Activated T-cell treated with anti-CD3 and anti-CD28 coated beads, Interleukin-2, amount 50 U/mL, for 72 hours (primary cell): Measurements from ENCODE around the gene FGF21. TPM values are rescaled to one million over a fixed set of nuclear protein-coding genes. Genes with fewer than 3 reads are reported as not detected.
"Not testable (repeated sequence)": the region's sequence is repeated elsewhere in the genome, so short reads cannot be mapped to it uniquely, and the experiment has no call there.

Experiments used
- ATAC-seq, 2 donors: fragments of 150-1000 bp; cut with Tn5 transposase; replicated peaks in 1 of 2; 2 replicates each; pipeline ENCODE4 v1.10.0; 2021; ENCODE audit warnings: moderate library complexity in 2 of 2, mild to moderate bottlenecking in 1 of 2
- DNase-seq, 2 donors: peaks; one replicate each; pipeline ENCODE4 v3.0.0; 2021 to 2022; ENCODE audit warnings: mixed read lengths in 1 of 2
- H3K27ac Mint-ChIP-seq: one replicate; pipeline ENCODE4 v1.8.0; 2022; ENCODE audit warnings: mild to moderate bottlenecking, moderate library complexity, mixed read lengths
- H3K27me3 Mint-ChIP-seq: one replicate; pipeline ENCODE4 v1.8.0; 2022; ENCODE audit warnings: low read depth, mixed read lengths
- H3K36me3 Mint-ChIP-seq, 2 donors: one replicate each; pipeline ENCODE4 v1.8.0; 2022; ENCODE audit warnings: mixed read lengths in 2 of 2, mild to moderate bottlenecking in 1 of 2; ENCODE audit not compliant: insufficient read depth in 2 of 2
- H3K4me1 Mint-ChIP-seq: one replicate; pipeline ENCODE4 v1.8.0; 2022; ENCODE audit warnings: low read depth, mixed read lengths
- H3K4me3 Mint-ChIP-seq, 2 donors: one replicate each; pipeline ENCODE4 v1.8.0; 2022; ENCODE audit warnings: mild to moderate bottlenecking in 2 of 2, mixed read lengths in 2 of 2, moderate library complexity in 2 of 2
- H3K9me3 Mint-ChIP-seq, 2 donors: one replicate each; pipeline ENCODE4 v1.8.0; 2022; ENCODE audit warnings: mixed read lengths in 2 of 2
- total RNA-seq, 2 donors: library from RNA; stranded (reverse); gene quantifications; one replicate each; pipeline ENCODE4 v1.2.3, GENCODE V29; 2022

FGF21 gene
- total RNA-seq, 2 donors from 2014 or later = not detected

GRCh38 chr19:48750771-48751504, 4.4 kb upstream of the FGF21 start:
- peak overlapping the region; percentile 19 to 60 for H3K4me3 Mint-ChIP-seq
- no peak overlapping the region for H3K27ac Mint-ChIP-seq
- ATAC-seq (no peak), DNase-seq (no peak)
- H3K27me3 Mint-ChIP-seq = peaks cover 35% of the 10 kb centered on the region
- no peaks in the 10 kb centered on the region for H3K9me3 Mint-ChIP-seq
- peaks cover 32% of the 10 kb centered on the region for H3K4me1 Mint-ChIP-seq
- peaks cover 0 to 2% of the 10 kb centered on the region in 2 donors for H3K36me3 Mint-ChIP-seq

- DNase-seq = no peak
- H3K4me3 Mint-ChIP-seq = peak overlapping the region; percentile 78 to 87
- H3K36me3 Mint-ChIP-seq = no peaks in the 10 kb centered on the region
- no peaks in the 10 kb centered on the region for H3K9me3 Mint-ChIP-seq
- peaks cover 23% of the 10 kb centered on the region for H3K4me1 Mint-ChIP-seq
- H3K27me3 Mint-ChIP-seq = peaks cover 29% of the 10 kb centered on the region
- ATAC-seq = no peak
- no peak overlapping the region for H3K27ac Mint-ChIP-seq
Measured at GRCh38 chr19:48751845-48752495, 3.4 kb upstream of the FGF21 start.

- H3K27ac Mint-ChIP-seq = no peak within 1 kb of the TSS
- no peaks in the 10 kb centered on the region for H3K36me3 Mint-ChIP-seq
- DNase-seq = peak; percentile 52 to 56
- H3K4me1 Mint-ChIP-seq = peaks cover 19% of the 10 kb centered on the region
- H3K9me3 Mint-ChIP-seq = no peaks in the 10 kb centered on the region
- H3K4me3 Mint-ChIP-seq = peak within 1 kb of the TSS; percentile 86 to 87
- ATAC-seq = peak; percentile 80 to 83
- peaks cover 29% of the 10 kb centered on the region for H3K27me3 Mint-ChIP-seq
Measured at GRCh38 chr19:48752496-48753365, 2.6 kb upstream of the FGF21 start, which contains the start of gene FUT1. TSS of gene FUT1 (minus strand) at chr19:48752641. CDS start at chr19:48751281, 1,360 bp downstream.

- ATAC-seq = no peak
- Mint-ChIP-seq H3K9me3 (no peaks in the 10 kb centered on the region), H3K4me1 (peaks cover 26% of the 10 kb centered on the region), H3K36me3 (no peaks in the 10 kb centered on the region), H3K4me3 (no peak overlapping the region), H3K27me3 (peaks cover 37% of the 10 kb centered on the region), H3K27ac (no peak overlapping the region)
- DNase-seq = no peak
Measured at GRCh38 chr19:48755787-48756186, 463 bp downstream of the FGF21 start.

- ATAC-seq (no peak), DNase-seq (no peak)
- H3K27ac Mint-ChIP-seq = no peak overlapping the region
- no peaks in the 10 kb centered on the region for H3K36me3 Mint-ChIP-seq
- peaks cover 37% of the 10 kb centered on the region for H3K27me3 Mint-ChIP-seq
- peaks cover 28% of the 10 kb centered on the region for H3K4me1 Mint-ChIP-seq
- no peak overlapping the region for H3K4me3 Mint-ChIP-seq
- H3K9me3 Mint-ChIP-seq = no peaks in the 10 kb centered on the region
Measured at GRCh38 chr19:48756212-48756611, 888 bp downstream of the FGF21 start.

GRCh38 chr19:48756686-48757085, 1.4 kb downstream of the FGF21 start:
- Mint-ChIP-seq H3K27me3 (peaks cover 34% of the 10 kb centered on the region), H3K4me1 (peaks cover 28% of the 10 kb centered on the region)

GRCh38 chr19:48757089-48757675, 1.9 kb downstream of the FGF21 start:
- peaks cover 25% of the 10 kb centered on the region for H3K4me1 Mint-ChIP-seq
- H3K27me3 Mint-ChIP-seq = peaks cover 34% of the 10 kb centered on the region
- H3K9me3 Mint-ChIP-seq = no peaks in the 10 kb centered on the region
- no peak overlapping the region for H3K4me3 Mint-ChIP-seq
- H3K27ac Mint-ChIP-seq = no peak overlapping the region
- H3K36me3 Mint-ChIP-seq = no peaks in the 10 kb centered on the region
- no peak for DNase-seq
- ATAC-seq = no peak

More at GRCh38 chr19:48756686-48757085, 1.4 kb downstream of the FGF21 start:
- DNase-seq = no peak
- H3K27ac Mint-ChIP-seq = no peak overlapping the region
- no peaks in the 10 kb centered on the region for H3K9me3 Mint-ChIP-seq
- no peak for ATAC-seq
- no peaks in the 10 kb centered on the region for H3K36me3 Mint-ChIP-seq
- H3K4me3 Mint-ChIP-seq = no peak overlapping the region

- Mint-ChIP-seq H3K27me3 (peaks cover 37% of the 10 kb centered on the region), H3K4me1 (peaks cover 23% of the 10 kb centered on the region), H3K4me3 (no peak overlapping the region), H3K9me3 (no peaks in the 10 kb centered on the region), H3K36me3 (no peaks in the 10 kb centered on the region), H3K27ac (no peak overlapping the region)
- ATAC-seq = no peak
- no peak for DNase-seq
Measured at GRCh38 chr19:48757741-48758144, 2.4 kb downstream of the FGF21 start.

GRCh38 chr19:48760504-48761205, 5.3 kb downstream of the FGF21 start:
- peak in 1 of 2 donors; percentile 47 for ATAC-seq
- no peaks in the 10 kb centered on the region for H3K36me3 Mint-ChIP-seq
- DNase-seq = no peak
- H3K4me3 Mint-ChIP-seq = no peak overlapping the region
- peaks cover 20% of the 10 kb centered on the region for H3K27me3 Mint-ChIP-seq
- no peaks in the 10 kb centered on the region for H3K9me3 Mint-ChIP-seq
- peak overlapping the region; percentile 7 for H3K27ac Mint-ChIP-seq
- peaks cover 9% of the 10 kb centered on the region for H3K4me1 Mint-ChIP-seq

GRCh38 chr19:48765816-48766215, 10.5 kb downstream of the FGF21 start:
- not testable (repeated sequence) for H3K4me1 Mint-ChIP-seq, H3K36me3 Mint-ChIP-seq, H3K4me3 Mint-ChIP-seq, H3K9me3 Mint-ChIP-seq, H3K27ac Mint-ChIP-seq, ATAC-seq, DNase-seq
- peaks cover 27% of the 10 kb centered on the region for H3K27me3 Mint-ChIP-seq

- H3K4me1 Mint-ChIP-seq, H3K9me3 Mint-ChIP-seq, ATAC-seq, H3K27ac Mint-ChIP-seq, H3K4me3 Mint-ChIP-seq, DNase-seq, H3K36me3 Mint-ChIP-seq: not testable (repeated sequence)
- H3K27me3 Mint-ChIP-seq = peaks cover 15% of the 10 kb centered on the region
Measured at GRCh38 chr19:48768171-48768753, 12.9 kb downstream of the FGF21 start.
